ENCODE measurements around the gene CPNE2.

Gene CPNE2

DNA sequence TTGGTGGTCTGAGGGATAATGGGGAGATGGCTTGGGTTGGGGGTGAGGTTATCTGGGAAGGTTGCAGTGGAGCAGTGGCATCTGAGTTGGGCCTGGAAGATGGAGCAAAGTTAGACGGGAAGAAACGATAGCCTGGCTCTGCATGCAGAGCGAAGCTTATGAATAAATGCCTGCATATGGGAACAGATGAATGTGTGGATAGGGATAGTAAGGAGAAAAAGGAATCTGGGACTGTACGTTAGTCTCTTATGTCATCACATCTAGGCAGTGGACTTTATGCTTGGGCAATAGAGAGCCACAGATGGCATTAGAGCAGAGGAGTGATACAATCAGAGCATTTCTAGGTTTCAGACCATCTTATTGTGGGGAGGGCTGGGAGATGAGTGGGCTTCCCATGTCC lies 33.0 kb downstream of the CPNE2 start:
- ChIA-PET CTCF (interaction anchor here (1.3 to 3.1 kb wide), 3 partner anchors 11 to 41 kb away, joined by 3 to 16 read pairs (median 11); no protein-coding TSS in a partner anchor), POLR2A (no interaction called here)
- TF ChIP-seq, protein P1, sequence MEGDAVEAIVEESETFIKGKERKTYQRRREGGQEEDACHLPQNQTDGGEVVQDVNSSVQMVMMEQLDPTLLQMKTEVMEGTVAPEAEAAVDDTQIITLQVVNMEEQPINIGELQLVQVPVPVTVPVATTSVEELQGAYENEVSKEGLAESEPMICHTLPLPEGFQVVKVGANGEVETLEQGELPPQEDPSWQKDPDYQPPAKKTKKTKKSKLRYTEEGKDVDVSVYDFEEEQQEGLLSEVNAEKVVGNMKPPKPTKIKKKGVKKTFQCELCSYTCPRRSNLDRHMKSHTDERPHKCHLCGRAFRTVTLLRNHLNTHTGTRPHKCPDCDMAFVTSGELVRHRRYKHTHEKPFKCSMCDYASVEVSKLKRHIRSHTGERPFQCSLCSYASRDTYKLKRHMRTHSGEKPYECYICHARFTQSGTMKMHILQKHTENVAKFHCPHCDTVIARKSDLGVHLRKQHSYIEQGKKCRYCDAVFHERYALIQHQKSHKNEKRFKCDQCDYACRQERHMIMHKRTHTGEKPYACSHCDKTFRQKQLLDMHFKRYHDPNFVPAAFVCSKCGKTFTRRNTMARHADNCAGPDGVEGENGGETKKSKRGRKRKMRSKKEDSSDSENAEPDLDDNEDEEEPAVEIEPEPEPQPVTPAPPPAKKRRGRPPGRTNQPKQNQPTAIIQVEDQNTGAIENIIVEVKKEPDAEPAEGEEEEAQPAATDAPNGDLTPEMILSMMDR (IDR thresholded peaks at IDR 0.05; ENCODE audit: control extremely low read depth, extremely low read depth, low read depth, missing control alignments), result no peak
- DNase-seq (ENCODE audit: extremely low spot score), result no peak

DNA sequence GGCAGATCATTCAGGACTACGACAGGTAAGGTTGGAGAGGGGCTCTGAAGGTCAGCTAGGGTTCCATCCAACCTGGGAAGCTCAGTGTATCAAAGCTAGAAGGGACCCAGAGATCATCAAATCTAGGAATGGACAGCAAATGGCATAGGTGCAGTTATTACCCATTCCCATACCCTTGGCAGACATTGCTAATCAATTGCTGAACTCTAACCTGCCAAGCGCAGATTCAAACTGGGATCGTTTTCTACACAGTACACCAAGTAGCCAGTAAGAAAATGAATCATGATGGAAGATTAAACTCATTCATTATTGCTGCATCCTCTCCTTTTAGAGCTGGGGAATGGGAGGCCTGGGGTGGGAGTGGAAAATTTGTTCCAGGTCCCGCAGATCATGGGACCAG lies 33.6 kb downstream of the CPNE2 start:
- DNase-seq (ENCODE audit: extremely low spot score), result no peak
- TF ChIP-seq, protein P1 (IDR thresholded peaks at IDR 0.05; ENCODE audit: control extremely low read depth, extremely low read depth, low read depth, missing control alignments), result no peak
- ChIA-PET CTCF (interaction anchor here (1.3 to 3.9 kb wide), 9 partner anchors 10 to 42 kb away, joined by 3 to 32 read pairs (median 5); partner anchors contain the start of gene CPNE2), POLR2A (no interaction called here)

DNA sequence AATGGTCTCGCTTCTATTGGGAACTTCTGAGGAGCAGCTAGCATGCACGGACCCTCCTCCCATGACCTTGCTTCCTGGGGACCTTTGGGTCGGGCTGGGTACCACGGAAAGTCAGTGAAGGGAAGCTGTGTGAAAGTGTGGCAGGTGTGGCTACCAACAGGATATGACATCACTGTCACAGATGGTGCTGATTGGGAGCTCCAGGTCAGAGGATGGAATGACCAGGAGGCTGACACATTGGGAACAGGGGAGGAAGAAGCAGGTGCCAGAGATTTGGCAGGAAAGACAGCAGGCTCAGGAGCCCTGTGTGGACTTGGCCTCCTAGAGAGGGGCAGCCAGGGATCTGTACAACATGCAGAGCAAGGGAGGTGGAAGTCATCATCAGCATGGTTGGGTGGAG lies 34.0 kb downstream of the CPNE2 start:
- no peak for DNase-seq (ENCODE audit: extremely low spot score)
- ChIA-PET CTCF (interaction anchor here (1.3 to 3.9 kb wide), 11 partner anchors 10 to 42 kb away, joined by 3 to 32 read pairs (median 5); partner anchors contain the start of gene CPNE2), POLR2A (no interaction called here)
- TF ChIP-seq, protein P1 (IDR thresholded peaks at IDR 0.05; ENCODE audit: control extremely low read depth, extremely low read depth, low read depth, missing control alignments), result no peak

DNA sequence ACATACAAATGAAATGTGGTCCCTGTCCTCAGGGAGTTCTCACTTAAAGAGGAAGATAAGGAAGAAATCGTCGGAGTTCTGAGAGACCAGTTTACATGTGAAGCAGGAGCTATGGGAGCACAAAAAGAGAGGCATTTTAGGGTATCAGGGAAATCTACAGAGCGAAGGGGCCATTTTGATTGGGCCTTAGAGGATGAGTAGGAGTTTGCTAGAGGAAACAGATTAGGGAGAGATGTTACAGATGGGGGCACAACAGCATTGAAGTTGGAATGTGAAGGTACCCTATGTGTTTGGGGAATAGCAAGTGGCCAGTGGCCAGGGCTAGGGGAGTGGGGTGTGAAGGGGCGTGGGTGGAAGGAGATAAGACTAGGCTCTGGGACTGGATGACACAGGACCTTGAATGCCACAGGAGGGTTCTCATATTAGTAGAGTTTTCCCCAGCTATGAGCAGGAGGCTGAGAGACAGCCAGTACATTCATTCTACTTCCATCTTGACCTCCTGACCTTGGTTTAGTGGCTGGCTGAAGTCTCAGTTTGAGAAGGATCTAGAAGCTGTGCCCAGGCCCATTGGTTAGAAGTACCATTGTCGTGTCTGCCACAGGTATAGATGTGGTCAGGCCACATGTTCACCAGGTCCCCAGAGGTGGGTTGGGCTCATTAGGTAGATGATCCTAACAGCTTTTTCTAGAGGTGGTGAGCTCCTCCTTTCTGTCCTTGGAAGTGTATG lies 34.8 kb downstream of the CPNE2 start:
- TF ChIP-seq, protein P1 (IDR thresholded peaks at IDR 0.05; ENCODE audit: control extremely low read depth, extremely low read depth, low read depth, missing control alignments), result no peak
- ChIA-PET CTCF (interaction anchor here (0.7 to 3.9 kb wide), 13 partner anchors 9 to 291 kb away, joined by 3 to 32 read pairs (median 4); partner anchors contain the start of gene CPNE2), POLR2A (interaction anchor here (0.5 to 1.1 kb wide), 2 partner anchors 20 to 41 kb away, joined by 3 read pairs; no protein-coding TSS in a partner anchor)
- no peak for DNase-seq (ENCODE audit: extremely low spot score)

GRCh38 chr16:57127836-57128235 lies 35.5 kb downstream of the CPNE2 start:
- no peak for DNase-seq (ENCODE audit: extremely low spot score)
- ChIA-PET POLR2A (interaction anchor here (1.1 kb wide), 1 partner anchor 21 kb away, joined by 3 read pairs; no protein-coding TSS in a partner anchor), CTCF (interaction anchor here (0.7 to 3.9 kb wide), 10 partner anchors 8 to 290 kb away, joined by 3 to 32 read pairs (median 4); partner anchors contain the start of gene CPNE2)
- TF ChIP-seq, protein P1 (IDR thresholded peaks at IDR 0.05; ENCODE audit: control extremely low read depth, extremely low read depth, low read depth, missing control alignments), result no peak

- CTCF ChIA-PET, result interaction anchor here (3.0 to 3.9 kb wide), 2 partner anchors 22 to 36 kb away, joined by 10 to 32 read pairs; partner anchors contain the start of gene CPNE2
- TF ChIP-seq, protein P1 (IDR thresholded peaks at IDR 0.05; ENCODE audit: control extremely low read depth, extremely low read depth, low read depth, missing control alignments), result no peak
- POLR2A ChIA-PET, result no interaction called here
- DNase-seq (ENCODE audit: extremely low spot score), result no peak
Measured at GRCh38 chr16:57128771-57129389, 36.5 kb downstream of the CPNE2 start.

All from GM10248 (cell line).